Sigmoid colon (tissue), 3 donors: ENCODE results near the gene SCN10A.

Experiments used
- POLR2A ChIP-seq, 2 donors: fragments of 450-650 bp; IDR thresholded peaks; one replicate each; pipeline ENCODE4 v1.6.1; 2016; ENCODE audit warnings: antibody characterized with exemption in 2 of 2, mild to moderate bottlenecking in 2 of 2, moderate library complexity in 2 of 2
- TF ChIP-seq, protein P1 (sequence below), 4 experiments: fragments of 450-650 bp in 3 of 4; fragments of 200-600 bp in 1 of 4; IDR thresholded peaks; one replicate each; pipeline ENCODE4 v1.5.1; 2016 to 2019; ENCODE audit warnings: antibody characterized with exemption in 4 of 4, mild to moderate bottlenecking in 3 of 4, moderate library complexity in 2 of 4

DNA sequence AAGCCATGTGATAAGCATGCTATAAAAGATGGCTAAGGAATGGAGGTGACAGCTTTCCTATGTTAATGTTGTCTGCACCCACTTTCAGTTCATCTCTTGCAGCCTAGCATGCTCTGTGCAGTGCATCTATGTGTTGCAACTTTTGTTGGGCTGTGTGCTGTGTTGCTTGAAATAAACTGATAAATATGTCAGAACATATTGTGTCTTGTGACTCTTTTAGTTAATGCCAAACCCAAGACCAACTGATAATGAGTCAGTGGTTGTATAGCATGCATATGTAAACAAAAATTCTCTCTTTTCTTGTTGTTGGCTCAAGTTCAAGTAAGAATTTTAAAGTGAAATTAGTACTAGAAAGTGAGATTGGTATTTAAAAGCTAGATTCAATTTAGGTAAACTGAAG lies 37.0 kb upstream of the SCN10A start:
- TF ChIP-seq, protein P1, sequence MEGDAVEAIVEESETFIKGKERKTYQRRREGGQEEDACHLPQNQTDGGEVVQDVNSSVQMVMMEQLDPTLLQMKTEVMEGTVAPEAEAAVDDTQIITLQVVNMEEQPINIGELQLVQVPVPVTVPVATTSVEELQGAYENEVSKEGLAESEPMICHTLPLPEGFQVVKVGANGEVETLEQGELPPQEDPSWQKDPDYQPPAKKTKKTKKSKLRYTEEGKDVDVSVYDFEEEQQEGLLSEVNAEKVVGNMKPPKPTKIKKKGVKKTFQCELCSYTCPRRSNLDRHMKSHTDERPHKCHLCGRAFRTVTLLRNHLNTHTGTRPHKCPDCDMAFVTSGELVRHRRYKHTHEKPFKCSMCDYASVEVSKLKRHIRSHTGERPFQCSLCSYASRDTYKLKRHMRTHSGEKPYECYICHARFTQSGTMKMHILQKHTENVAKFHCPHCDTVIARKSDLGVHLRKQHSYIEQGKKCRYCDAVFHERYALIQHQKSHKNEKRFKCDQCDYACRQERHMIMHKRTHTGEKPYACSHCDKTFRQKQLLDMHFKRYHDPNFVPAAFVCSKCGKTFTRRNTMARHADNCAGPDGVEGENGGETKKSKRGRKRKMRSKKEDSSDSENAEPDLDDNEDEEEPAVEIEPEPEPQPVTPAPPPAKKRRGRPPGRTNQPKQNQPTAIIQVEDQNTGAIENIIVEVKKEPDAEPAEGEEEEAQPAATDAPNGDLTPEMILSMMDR (IDR thresholded peaks at IDR 0.05), result no peak
- no peak for TF ChIP-seq POLR2A (IDR thresholded peaks at IDR 0.05)
